Mesenchymal stem cell (in vitro differentiated cells and primary cell): ENCODE data around the gene ZEB2.
A peak's percentile ranks its signal among the peaks of the same experiment; 100 is the strongest.

Experiments
- DNase-seq: peaks from one replicate; pipeline ENCODE4 v3.0.0-alpha.2; 2013
- H2AFZ ChIP-seq: one replicate; pipeline ENCODE4 v1.6.1; 2013; ENCODE audit warnings: low read depth, mild to moderate bottlenecking, control low read depth, inconsistent platforms, low read length, moderate library complexity
- H2AK5ac ChIP-seq: 2 replicates; pipeline ENCODE4 v1.6.1; 2013; ENCODE audit warnings: low read length, moderate library complexity, mild to moderate bottlenecking, inconsistent platforms; ENCODE audit not compliant: severe bottlenecking
- H2BK120ac ChIP-seq: one replicate; pipeline ENCODE4 v1.6.1; 2013; ENCODE audit warnings: low read depth, mild to moderate bottlenecking, inconsistent platforms, low read length, moderate library complexity
- H2BK12ac ChIP-seq, 2 experiments: one replicate each; pipeline ENCODE4 v1.6.1; 2013; ENCODE audit warnings: inconsistent platforms in 2 of 2, low read length in 2 of 2, mild to moderate bottlenecking in 2 of 2, moderate library complexity in 2 of 2, control low read depth in 1 of 2
- H2BK15ac ChIP-seq: one replicate; pipeline ENCODE4 v1.6.1; 2013; ENCODE audit warnings: mild to moderate bottlenecking, low read depth, inconsistent platforms; ENCODE audit not compliant: poor library complexity, severe bottlenecking
- H2BK5ac ChIP-seq: 2 replicates; pipeline ENCODE4 v1.6.1; 2013; ENCODE audit warnings: low read depth, mild to moderate bottlenecking, low read length, control low read depth, inconsistent platforms; ENCODE audit not compliant: poor library complexity, severe bottlenecking
- H3K14ac ChIP-seq, 2 experiments: one replicate each; pipeline ENCODE4 v1.6.1; 2013; ENCODE audit warnings: inconsistent platforms in 2 of 2, low read length in 2 of 2, control low read depth in 1 of 2, mild to moderate bottlenecking in 1 of 2, moderate library complexity in 1 of 2
- H3K18ac ChIP-seq, 2 experiments: one replicate each; pipeline ENCODE4 v1.6.1; 2013; ENCODE audit warnings: inconsistent platforms in 2 of 2, low read length in 2 of 2, control low read depth in 1 of 2, low read depth in 1 of 2, mild to moderate bottlenecking in 1 of 2
- H3K23ac ChIP-seq, 2 experiments: one replicate each; pipeline ENCODE4 v1.6.1; 2013; ENCODE audit warnings: inconsistent platforms in 2 of 2, low read length in 2 of 2, mild to moderate bottlenecking in 2 of 2, moderate library complexity in 2 of 2, control low read depth in 1 of 2
- H3K27ac ChIP-seq: 2 replicates; pipeline ENCODE4 v1.5.1; 2013; ENCODE audit warnings: mild to moderate bottlenecking, moderate library complexity, low read length, control low read depth, inconsistent platforms; ENCODE audit not compliant: poor library complexity, severe bottlenecking
- H3K27me3 ChIP-seq, 2 experiments: 2 replicates each; pipeline versions ENCODE4 v1.6.1 to v1.7.0; 2013; ENCODE audit warnings: low read length in 2 of 2, mild to moderate bottlenecking in 2 of 2, moderate library complexity in 2 of 2, control low read depth in 1 of 2, inconsistent platforms in 1 of 2; ENCODE audit not compliant: control insufficient read depth in 1 of 2, insufficient read depth in 1 of 2
- H3K36me3 ChIP-seq, 2 experiments: 2 replicates each; pipeline versions ENCODE4 v1.6.1 to v1.7.0; 2013; ENCODE audit warnings: low read length in 2 of 2, control low read depth in 1 of 2, inconsistent platforms in 1 of 2, low read depth in 1 of 2, mild to moderate bottlenecking in 1 of 2; ENCODE audit not compliant: insufficient read depth in 2 of 2, control insufficient read depth in 1 of 2
- H3K4ac ChIP-seq, 2 experiments: one replicate each; pipeline ENCODE4 v1.6.1; 2013; ENCODE audit warnings: inconsistent platforms in 2 of 2, low read length in 2 of 2, mild to moderate bottlenecking in 2 of 2, moderate library complexity in 2 of 2, control low read depth in 1 of 2, low read depth in 1 of 2
- H3K4me1 ChIP-seq: 2 replicates; pipeline ENCODE4 v1.6.1; 2013; ENCODE audit warnings: low read depth, low read length, control low read depth; ENCODE audit not compliant: control insufficient read depth, insufficient read depth
- H3K4me2 ChIP-seq: 2 replicates; pipeline ENCODE4 v1.6.1; 2013; ENCODE audit warnings: low read length, mild to moderate bottlenecking, inconsistent platforms; ENCODE audit not compliant: poor library complexity, severe bottlenecking
- H3K4me3 ChIP-seq, 2 experiments: 2 replicates each; pipeline versions ENCODE4 v1.5.1 to v1.7.0; 2013; ENCODE audit warnings: low read length in 2 of 2, mild to moderate bottlenecking in 2 of 2, control low read depth in 1 of 2, low read depth in 1 of 2; ENCODE audit not compliant: insufficient read depth in 1 of 2
- H3K79me1 ChIP-seq: replicated peaks from 2 replicates; pipeline ENCODE4 v1.6.1; 2013; ENCODE audit warnings: mild to moderate bottlenecking, control low read depth, low read length, inconsistent platforms; ENCODE audit not compliant: poor library complexity, severe bottlenecking
- H3K9ac ChIP-seq: 2 replicates; pipeline ENCODE4 v1.7.0; 2013; ENCODE audit warnings: mild to moderate bottlenecking, low read length, moderate library complexity
- H3K9me3 ChIP-seq: 2 replicates; pipeline ENCODE4 v1.7.0; 2013; ENCODE audit warnings: mild to moderate bottlenecking, low read length; ENCODE audit not compliant: control insufficient read depth
- H4K8ac ChIP-seq: one replicate; pipeline ENCODE4 v1.6.1; 2013; ENCODE audit warnings: inconsistent platforms, mild to moderate bottlenecking, low read length, moderate library complexity
- H4K91ac ChIP-seq: one replicate; pipeline ENCODE4 v1.6.1; 2013; ENCODE audit warnings: mild to moderate bottlenecking, low read length, inconsistent platforms
- WGBS: methylation state at CpG from one replicate; pipeline ENCODE4 v1.1.7; 2013; ENCODE audit warnings: mixed read lengths; 5-methylcytosine and 5-hydroxymethylcytosine counted together

The ZEB2 gene

DNA sequence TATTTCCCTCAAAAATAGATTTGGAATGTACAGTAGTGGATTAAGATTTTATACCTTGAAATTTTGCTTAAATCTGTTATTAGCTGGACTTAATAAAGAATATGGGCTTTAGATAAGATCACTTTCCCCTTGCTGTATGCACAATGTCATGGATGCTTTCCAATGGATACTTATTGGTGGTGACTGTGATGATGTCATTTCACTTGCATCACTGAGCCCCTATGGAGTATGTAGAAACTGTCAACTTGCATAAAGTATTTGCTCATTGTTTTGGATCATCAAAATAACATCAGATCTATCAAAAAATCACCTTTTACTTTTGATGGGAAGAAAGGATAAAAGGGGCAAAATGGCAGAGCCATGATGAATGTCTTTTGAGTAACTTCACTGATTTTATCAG lies 112.7 kb downstream of the ZEB2 start:
- H2BK120ac ChIP-seq = no peak overlapping the region

DNA sequence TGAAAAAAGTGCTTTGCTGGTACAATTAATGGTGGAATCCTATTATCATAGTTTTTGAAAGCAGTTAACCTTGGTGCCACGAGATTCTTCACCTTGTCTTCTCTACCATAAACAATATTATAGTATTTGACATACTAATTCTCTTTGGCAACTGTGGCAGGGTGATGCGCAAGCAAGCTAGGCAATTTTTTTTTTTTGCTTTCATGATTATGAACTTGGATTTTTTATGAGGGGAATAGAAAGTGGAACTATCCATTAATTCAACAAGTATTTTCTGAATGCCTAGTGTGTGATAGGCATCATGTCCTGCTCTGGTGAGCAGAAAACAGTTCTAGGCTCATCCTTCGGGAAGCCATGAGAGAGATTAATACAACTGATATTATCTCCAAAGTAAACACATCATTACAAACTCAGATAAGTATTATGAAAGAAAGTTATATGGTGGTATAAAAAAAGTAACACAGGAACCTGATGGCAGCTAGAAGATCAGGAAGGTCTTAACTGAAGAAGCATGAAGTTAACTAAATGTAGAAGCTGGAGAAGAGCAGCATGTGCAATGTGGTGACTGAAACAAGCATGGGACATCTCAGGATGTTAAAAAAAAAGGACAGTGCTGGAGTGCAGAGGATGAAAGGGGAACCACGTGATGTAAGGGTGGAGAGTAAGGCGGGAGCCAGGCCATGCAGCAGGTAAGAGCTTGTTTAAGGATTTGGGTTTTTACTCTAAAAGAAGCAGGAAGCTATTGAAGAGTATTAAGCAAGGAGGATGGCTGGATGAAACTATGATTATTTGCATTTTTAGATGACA lies 113.7 kb downstream of the ZEB2 start:
- Histone ChIP-seq H3K79me1 (peaks cover 7% of the 10 kb centered on the region), H3K23ac (no peak overlapping the region), H3K4me3 (no peak overlapping the region), H3K27me3 (no peaks in the 10 kb centered on the region), H3K4me2 (no peak overlapping the region), H3K4ac (no peak overlapping the region), H3K9me3 (no peaks in the 10 kb centered on the region), H4K8ac (no peak overlapping the region), H3K27ac (no peak overlapping the region), H3K4me1 (peaks cover 8% of the 10 kb centered on the region), H3K14ac (no peak overlapping the region), H2BK120ac (no peak overlapping the region), H2AK5ac (peak overlapping the region; percentile 6), H2AFZ (no peak overlapping the region), H4K91ac (no peak overlapping the region), H2BK15ac (no peak overlapping the region), H2BK5ac (no peak overlapping the region), H3K36me3 (peaks cover 0 to 82% of the 10 kb centered on the region in 2 experiments), H2BK12ac (no peak overlapping the region), H3K9ac (no peak overlapping the region), H3K18ac (peak overlapping the region in 1 of 2 experiments; percentile 8)
- WGBS = 92% methylated on average over 3 of the region's 5 CpGs
- peak; percentile 24 for DNase-seq

More for the DNA sequence above, 112.7 kb downstream of the ZEB2 start:
- Histone ChIP-seq H2AK5ac (no peak overlapping the region), H3K36me3 (peaks cover 0 to 78% of the 10 kb centered on the region in 2 experiments), H2AFZ (no peak overlapping the region), H3K9me3 (no peaks in the 10 kb centered on the region), H4K8ac (no peak overlapping the region), H2BK15ac (no peak overlapping the region), H2BK12ac (no peak overlapping the region), H3K9ac (no peak overlapping the region), H3K18ac (no peak overlapping the region), H3K79me1 (peaks cover 10% of the 10 kb centered on the region), H2BK5ac (no peak overlapping the region), H3K4ac (no peak overlapping the region), H3K27ac (no peak overlapping the region), H3K23ac (no peak overlapping the region), H3K14ac (no peak overlapping the region), H3K27me3 (no peaks in the 10 kb centered on the region), H3K4me3 (no peak overlapping the region), H3K4me1 (peaks cover 8% of the 10 kb centered on the region), H3K4me2 (no peak overlapping the region), H4K91ac (no peak overlapping the region)
- DNase-seq = no peak

GRCh38 chr2:144405321-144405720 lies 114.6 kb downstream of the ZEB2 start:
- Histone ChIP-seq H3K23ac (no peak overlapping the region), H2AFZ (no peak overlapping the region), H3K9me3 (no peaks in the 10 kb centered on the region), H3K27me3 (no peaks in the 10 kb centered on the region), H2AK5ac (no peak overlapping the region), H3K4ac (no peak overlapping the region), H3K18ac (no peak overlapping the region), H3K4me2 (no peak overlapping the region), H3K27ac (peak overlapping the region; percentile 68), H2BK15ac (no peak overlapping the region), H2BK120ac (no peak overlapping the region), H3K14ac (no peak overlapping the region), H4K91ac (no peak overlapping the region), H3K36me3 (peaks cover 0 to 88% of the 10 kb centered on the region in 2 experiments), H3K79me1 (peaks cover 7% of the 10 kb centered on the region), H3K9ac (no peak overlapping the region), H4K8ac (no peak overlapping the region), H3K4me1 (peaks cover 8% of the 10 kb centered on the region), H2BK5ac (no peak overlapping the region), H2BK12ac (no peak overlapping the region), H3K4me3 (no peak overlapping the region)
- 14% methylated on average over 1 of the region's 2 CpGs for WGBS
- DNase-seq = no peak

- Histone ChIP-seq H3K14ac (no peak overlapping the region), H2BK120ac (no peak overlapping the region), H3K9ac (no peak overlapping the region), H3K36me3 (peaks cover 0 to 91% of the 10 kb centered on the region in 2 experiments), H3K27me3 (no peaks in the 10 kb centered on the region), H3K27ac (peak overlapping the region; percentile 88), H2BK15ac (no peak overlapping the region), H2BK5ac (no peak overlapping the region), H4K8ac (no peak overlapping the region), H3K23ac (no peak overlapping the region), H3K9me3 (no peaks in the 10 kb centered on the region), H3K79me1 (peaks cover 7% of the 10 kb centered on the region), H3K4me3 (no peak overlapping the region), H2BK12ac (no peak overlapping the region), H2AK5ac (peak overlapping the region; percentile 49), H3K4me2 (no peak overlapping the region), H2AFZ (no peak overlapping the region), H3K18ac (no peak overlapping the region), H3K4ac (no peak overlapping the region), H3K4me1 (peaks cover 8% of the 10 kb centered on the region), H4K91ac (no peak overlapping the region)
- 78% methylated on average over 7 of the region's 9 CpGs for WGBS
- peak; percentile 27 for DNase-seq
These were observed 115.2 kb downstream of the ZEB2 start for GRCh38 chr2:144404586-144405314.
